Measurements from ENCODE around the gene TNC. TPM values are rescaled to one million over a fixed set of nuclear protein-coding genes. Genes with fewer than 3 reads are reported as not detected.

Gene TNC
- total RNA-seq, 4 donors from 2014 or later = 79.7 to 242 (median 161) TPM

- intact Hi-C loops (cut with DNase I; ENCODE audit: low total_unique reads) = no loop called here
- no peak for DNase-seq
- Histone ChIP-seq H3K4me3 (no peak overlapping the region), H3K27ac (peak overlapping the region; percentile 6 to 92), H3K9me3 (no peaks in the 10 kb centered on the region), H3K27me3 (no peaks in the 10 kb centered on the region), H3K4me1 (no peaks in the 10 kb centered on the region), H3K36me3 (no peaks in the 10 kb centered on the region)
- TF ChIP-seq CTCF (IDR thresholded peaks at IDR 0.05) (no peak), POLR2A (IDR thresholded peaks at IDR 0.05) (no peak)
Observed at GRCh38 chr9:115069771-115070170, 48.2 kb downstream of the TNC start.

GRCh38 chr9:115069302-115069701 lies 48.7 kb downstream of the TNC start:
- DNase-seq = no peak
- Histone ChIP-seq H3K36me3 (no peaks in the 10 kb centered on the region), H3K27me3 (no peaks in the 10 kb centered on the region), H3K27ac (peak overlapping the region; percentile 43 to 92), H3K4me1 (peaks cover 0 to under 1% of the 10 kb centered on the region in 2 donors), H3K9me3 (no peaks in the 10 kb centered on the region), H3K4me3 (no peak overlapping the region)
- intact Hi-C loops (cut with DNase I; ENCODE audit: low total_unique reads) = no loop called here
- TF ChIP-seq POLR2A (IDR thresholded peaks at IDR 0.05) (no peak), CTCF (IDR thresholded peaks at IDR 0.05) (no peak)

GRCh38 chr9:115068031-115068430 lies 49.9 kb downstream of the TNC start:
- intact Hi-C loops (cut with DNase I; ENCODE audit: low total_unique reads) = no loop called here
- peaks cover 0 to 3% of the 10 kb centered on the region in 2 donors for H3K4me1 ChIP-seq
- no peak for DNase-seq
- H3K27ac ChIP-seq = peak overlapping the region; percentile 88 to 92
- no peaks in the 10 kb centered on the region for H3K9me3 ChIP-seq
- no peak overlapping the region for H3K4me3 ChIP-seq
- no peaks in the 10 kb centered on the region for H3K36me3 ChIP-seq
- TF ChIP-seq POLR2A (IDR thresholded peaks at IDR 0.05) = no peak
- TF ChIP-seq CTCF (IDR thresholded peaks at IDR 0.05) = no peak
- no peaks in the 10 kb centered on the region for H3K27me3 ChIP-seq

DNA sequence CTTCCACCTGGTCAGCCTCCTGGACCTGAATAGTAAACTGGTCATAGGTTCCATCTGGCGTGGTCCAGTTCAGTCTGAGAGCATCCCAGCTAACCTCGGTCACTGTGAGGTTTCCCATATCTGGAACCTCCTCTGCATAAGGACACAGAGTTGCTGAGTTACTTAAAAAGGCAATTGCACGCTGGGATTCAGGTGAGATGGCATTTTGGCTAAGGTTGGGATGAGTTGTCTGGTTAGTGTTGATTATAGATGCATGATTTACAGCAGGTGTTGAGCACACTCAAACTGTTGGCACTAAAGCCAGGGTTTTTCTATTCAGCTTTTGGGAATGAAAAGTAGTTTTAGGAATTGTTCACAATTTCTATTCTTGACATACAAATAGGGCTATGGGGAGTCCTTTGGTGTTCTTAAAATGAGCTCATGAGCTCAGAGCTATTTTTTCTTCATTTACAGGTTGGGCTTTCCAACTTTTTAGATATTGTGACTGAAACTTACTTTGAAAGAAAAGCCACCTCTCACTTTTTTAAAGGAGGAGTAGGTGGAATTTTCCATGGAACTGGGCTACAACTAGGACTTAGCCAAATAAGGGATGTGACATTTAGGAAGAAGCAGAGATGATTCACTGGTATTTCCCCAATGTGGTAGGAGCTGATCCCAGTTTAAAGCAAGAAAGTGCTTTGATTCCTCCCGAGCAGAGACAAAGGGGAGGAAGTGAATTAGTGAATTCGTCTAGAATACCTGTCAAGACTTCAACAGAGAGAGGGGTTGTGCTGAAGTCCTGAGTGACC lies 54.7 kb downstream of the TNC start:
- intact Hi-C loops (cut with DNase I; ENCODE audit: low total_unique reads) = no loop called here
- no peaks in the 10 kb centered on the region for H3K9me3 ChIP-seq
- TF ChIP-seq POLR2A (IDR thresholded peaks at IDR 0.05) = no peak
- no peak for TF ChIP-seq CTCF (IDR thresholded peaks at IDR 0.05)
- no peak overlapping the region for H3K4me3 ChIP-seq
- peak overlapping the region; percentile 88 to 92 for H3K27ac ChIP-seq
- H3K36me3 ChIP-seq = no peaks in the 10 kb centered on the region
- H3K27me3 ChIP-seq = no peaks in the 10 kb centered on the region
- peak; percentile 33 to 34 for DNase-seq
- peaks cover 0 to 3% of the 10 kb centered on the region in 2 donors for H3K4me1 ChIP-seq

DNA sequence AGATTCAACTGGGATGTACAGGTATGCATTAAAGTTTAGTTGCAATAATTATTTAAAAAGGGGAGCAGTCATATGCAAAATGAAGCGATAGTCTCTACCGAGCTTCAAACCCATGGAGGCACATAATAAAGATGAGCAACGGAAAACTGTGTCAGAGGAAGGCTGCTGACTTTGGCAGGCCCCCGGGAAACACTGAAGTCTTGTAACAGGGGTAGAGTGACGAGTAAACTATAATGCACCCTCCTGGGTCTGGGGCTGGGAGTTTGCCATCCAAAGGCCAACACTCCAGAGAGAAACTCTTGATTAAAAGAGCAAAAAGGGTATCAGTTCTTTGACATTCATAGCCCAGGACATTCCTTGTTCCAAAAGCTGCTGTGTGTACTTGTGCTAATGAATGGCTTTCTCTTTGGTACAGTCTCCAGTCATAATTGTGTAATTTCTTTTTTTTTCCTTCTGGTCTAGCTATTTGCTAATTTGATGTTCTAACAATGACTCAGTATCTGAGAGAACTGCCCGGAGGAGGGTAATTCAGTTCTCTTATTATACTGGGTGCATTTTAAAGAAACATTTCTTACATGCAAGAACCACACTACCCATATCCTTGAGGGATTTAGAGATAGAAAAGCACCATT lies 59.2 kb downstream of the TNC start:
- H3K4me3 ChIP-seq = no peak overlapping the region
- no peaks in the 10 kb centered on the region for H3K4me1 ChIP-seq
- no peak overlapping the region for H3K27ac ChIP-seq
- intact Hi-C loops (cut with DNase I; ENCODE audit: low total_unique reads) = no loop called here
- no peaks in the 10 kb centered on the region for H3K9me3 ChIP-seq
- no peaks in the 10 kb centered on the region for H3K36me3 ChIP-seq
- no peak for DNase-seq
- TF ChIP-seq CTCF (IDR thresholded peaks at IDR 0.05) (no peak), POLR2A (IDR thresholded peaks at IDR 0.05) (no peak)
- H3K27me3 ChIP-seq = no peaks in the 10 kb centered on the region
